Airway epithelial cell (primary cell): ENCODE measurements around the gene G3BP2. TPM values are rescaled to one million over a fixed set of nuclear protein-coding genes. Genes with fewer than 3 reads are reported as not detected.

Experiments
- total RNA-seq: library from RNA; depleted of rRNA; stranded (reverse); fragments of >200 nt; gene quantifications from 2 replicates; pipeline ENCODE4 v1.2.3, GENCODE V29; 2015

G3BP2 gene
- total RNA-seq, result 115 and 124 TPM in 2 replicates

DNA sequence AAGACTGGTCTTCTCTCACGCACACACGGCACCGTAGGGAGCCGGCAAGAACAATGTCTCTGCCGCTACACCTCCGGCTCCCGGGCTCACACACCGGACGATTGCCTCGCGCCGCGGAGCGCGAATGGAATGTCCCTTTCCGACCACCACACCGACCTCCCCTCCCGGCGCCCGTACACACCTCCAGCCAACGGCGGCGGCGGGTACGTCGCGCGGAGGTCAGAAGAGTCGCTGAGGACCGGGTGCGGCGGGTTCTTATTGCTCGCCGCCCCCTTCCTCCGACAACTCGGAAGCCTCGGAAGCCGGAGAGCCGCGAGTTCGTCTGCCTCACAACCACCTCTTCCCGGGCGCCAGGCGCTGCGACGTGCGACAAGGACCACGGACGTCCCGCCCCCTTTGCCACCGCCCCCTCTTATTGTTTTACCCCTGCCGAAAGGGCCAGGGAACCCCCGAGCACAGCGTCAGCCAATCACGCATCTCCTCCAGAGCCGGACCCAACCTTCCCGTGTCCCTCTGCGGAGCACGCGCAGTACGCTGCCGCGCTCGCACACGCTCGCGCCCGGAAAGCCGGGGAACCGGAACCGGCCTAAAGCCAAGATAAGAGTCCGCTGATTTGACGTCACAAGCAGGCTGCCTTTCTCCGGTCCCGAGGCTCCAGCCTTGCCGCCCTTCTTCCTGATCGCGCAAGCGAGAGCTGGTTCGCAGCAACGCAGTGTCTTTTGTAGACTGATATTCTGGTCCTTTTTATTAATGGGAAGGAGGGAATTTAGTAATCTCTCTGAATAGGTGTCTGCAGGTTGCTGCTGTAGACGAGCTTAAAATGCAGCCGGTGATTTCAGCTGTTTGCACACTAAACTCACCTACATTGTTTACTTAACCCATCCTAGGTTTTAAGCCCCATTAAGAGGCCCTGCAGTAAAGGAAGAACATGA is at the start of gene G3BP2:
G3BP2 (minus strand) TSS at position 385 of the 932 bp plus-strand sequence. CDS start 11,386 bp downstream, outside the sequence.

DNA sequence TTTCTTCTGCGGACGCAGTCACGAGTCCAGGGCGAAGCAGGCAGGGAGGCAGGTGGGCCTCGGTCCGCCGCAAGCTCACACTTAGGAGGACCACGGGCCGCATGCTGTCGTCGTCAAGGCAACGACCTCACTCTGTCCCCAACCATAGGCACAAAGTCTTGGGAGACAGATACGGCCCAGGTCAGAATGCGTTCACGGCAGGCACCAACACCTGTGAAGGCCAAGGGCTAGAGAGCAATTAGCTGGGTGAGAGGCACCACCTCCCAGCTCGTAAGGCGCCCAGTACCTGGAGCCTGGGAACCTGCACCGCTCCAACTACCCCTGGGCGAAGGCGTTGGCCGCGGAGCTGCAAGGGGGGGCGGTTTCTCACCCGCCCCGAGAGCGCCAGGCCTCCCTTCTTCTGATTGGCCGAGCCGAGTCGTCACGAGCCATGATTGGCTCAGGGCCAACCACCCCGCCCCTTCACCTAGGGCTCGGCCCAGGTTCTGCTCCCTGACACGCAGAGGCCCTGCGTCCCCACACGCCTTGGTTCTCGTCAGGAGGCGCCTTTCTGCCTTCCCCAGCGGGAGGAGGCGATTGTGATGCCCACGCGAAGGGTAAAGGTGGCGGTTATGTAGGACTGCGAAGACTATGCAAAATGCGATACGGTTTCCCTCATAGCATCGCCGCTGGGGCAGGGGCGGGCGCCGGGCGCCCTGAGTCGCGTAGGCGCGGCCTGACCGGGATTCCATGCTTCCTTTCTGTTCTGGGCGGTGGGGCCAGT is 42.9 kb downstream of the G3BP2 start, which contains the start of gene CDKL2:
CDKL2 (minus strand) TSS at position 355 of the 763 bp plus-strand sequence. CDS start 4,540 bp downstream, outside the sequence.

Other genes with a start within 250 kb of the G3BP2 start
- gene RCHY1, start 159.0 kb downstream of the G3BP2 start, total RNA-seq, result 10.8 and 20.6 TPM in 2 replicates
- 5.7 and 7.3 TPM in 2 replicates for gene THAP6, start 158.9 kb downstream of the G3BP2 start, total RNA-seq
- gene ODAPH, start 117.3 kb downstream of the G3BP2 start, total RNA-seq, result not detected in 2 replicates
- 0.60 and 1.1 TPM in 2 replicates for gene CDKL2, start 42.9 kb downstream of the G3BP2 start, total RNA-seq
- gene USO1, start 51.2 kb upstream of the G3BP2 start, total RNA-seq, result 47.8 and 66.4 TPM in 2 replicates
- not detected in 2 replicates for gene PPEF2, start 229.0 kb upstream of the G3BP2 start, total RNA-seq